NCI-H187 treated with DMSO at 0.1 percent for 48 hours (cell line): Measurements from ENCODE around the gene SDK1.

Source experiments
- DNase-seq: peaks from one replicate; lab custom pipeline; 2025; lab: John Stamatoyannopoulos, UW

The SDK1 gene

DNA sequence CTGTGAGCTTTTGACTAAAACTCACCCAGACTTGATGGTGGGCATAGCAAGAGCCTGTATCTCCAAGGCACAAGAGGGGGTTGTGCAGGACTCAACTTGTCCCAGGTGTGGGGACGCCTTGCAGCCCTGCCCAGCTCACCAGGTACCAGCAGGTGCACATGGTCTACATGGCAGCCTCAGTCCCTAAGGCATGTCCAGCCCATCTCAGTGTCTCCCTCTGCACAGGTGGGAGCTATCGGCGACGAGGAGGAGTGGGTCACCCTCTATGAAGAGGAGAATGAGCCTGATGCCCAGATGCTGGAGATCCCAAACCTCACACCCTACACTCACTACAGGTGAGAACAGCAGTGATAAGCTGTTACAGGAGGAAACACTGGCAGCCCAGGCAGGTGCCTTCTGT is 809.4 kb downstream of the SDK1 start:
- no peak for DNase-seq

DNA sequence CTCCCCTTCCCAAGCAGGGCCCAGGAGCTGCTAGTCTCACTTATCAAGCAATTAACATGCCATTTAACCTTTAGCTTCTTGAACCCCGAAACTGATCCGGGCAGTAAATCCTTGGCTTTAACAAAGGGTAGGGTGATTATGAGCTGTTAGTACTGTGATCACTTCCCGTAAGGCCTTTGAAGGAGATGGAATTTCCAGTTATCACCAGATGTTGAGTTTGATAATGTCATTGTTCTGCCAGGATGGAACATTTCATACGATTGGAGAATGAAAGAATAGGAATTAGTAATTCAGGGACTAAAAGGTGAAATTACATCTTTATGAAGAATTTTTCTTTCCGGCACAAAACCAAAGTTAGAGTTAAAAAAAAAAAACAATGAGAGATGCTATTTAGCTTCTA is 810.1 kb downstream of the SDK1 start:
- no peak for DNase-seq

DNA sequence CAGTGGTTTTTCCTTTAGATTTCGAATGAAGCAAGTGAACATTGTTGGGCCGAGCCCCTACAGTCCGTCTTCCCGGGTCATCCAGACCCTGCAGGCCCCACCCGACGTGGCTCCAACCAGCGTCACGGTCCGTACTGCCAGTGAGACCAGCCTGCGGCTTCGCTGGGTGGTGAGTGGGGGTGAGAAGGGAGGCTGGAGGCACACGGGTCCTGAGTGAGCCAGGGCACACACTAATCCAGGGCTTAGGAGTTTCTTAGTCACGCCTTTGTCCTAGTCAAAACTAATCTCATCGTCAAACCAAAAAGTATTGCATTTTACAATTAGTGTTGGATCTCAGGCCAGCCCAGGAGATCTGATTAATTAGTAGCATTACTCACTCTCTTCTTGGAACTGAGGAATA is 812.2 kb downstream of the SDK1 start:
- no peak for DNase-seq

DNA sequence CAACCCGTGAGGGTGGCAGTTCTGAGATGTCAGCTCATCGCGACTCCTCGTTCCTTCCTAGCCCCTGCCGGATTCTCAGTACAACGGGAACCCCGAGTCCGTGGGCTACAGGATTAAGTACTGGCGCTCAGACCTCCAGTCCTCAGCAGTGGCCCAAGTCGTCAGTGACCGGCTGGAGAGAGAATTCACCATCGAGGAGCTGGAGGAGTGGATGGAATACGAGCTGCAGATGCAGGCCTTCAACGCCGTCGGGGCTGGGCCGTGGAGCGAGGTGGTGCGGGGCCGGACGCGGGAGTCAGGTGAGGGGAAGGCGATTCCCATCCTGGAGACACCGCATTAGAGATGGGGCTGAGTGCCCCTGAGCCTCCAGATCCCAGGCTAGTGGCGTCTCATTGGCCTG is 812.9 kb downstream of the SDK1 start:
- no peak for DNase-seq

DNA sequence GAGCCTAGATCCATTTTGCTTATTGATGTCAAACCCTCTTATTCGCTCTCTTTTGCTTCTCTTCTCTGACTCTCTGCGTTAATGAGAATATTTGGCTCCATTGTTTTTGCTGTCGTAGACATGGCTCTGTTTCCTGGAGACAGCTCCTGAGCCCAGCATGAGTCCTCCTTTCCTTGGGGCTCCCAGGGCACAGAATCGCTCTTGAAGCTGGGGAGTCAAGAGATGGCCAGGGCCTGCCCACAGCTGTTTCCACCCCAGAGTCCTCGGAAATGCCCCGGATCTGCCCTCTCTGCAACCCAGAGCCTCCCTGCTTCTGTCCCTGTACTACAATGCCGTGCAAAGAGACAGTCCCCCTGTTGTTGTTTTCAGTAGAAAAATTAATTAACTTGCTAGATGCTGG is 814.4 kb downstream of the SDK1 start:
- no peak for DNase-seq

DNA sequence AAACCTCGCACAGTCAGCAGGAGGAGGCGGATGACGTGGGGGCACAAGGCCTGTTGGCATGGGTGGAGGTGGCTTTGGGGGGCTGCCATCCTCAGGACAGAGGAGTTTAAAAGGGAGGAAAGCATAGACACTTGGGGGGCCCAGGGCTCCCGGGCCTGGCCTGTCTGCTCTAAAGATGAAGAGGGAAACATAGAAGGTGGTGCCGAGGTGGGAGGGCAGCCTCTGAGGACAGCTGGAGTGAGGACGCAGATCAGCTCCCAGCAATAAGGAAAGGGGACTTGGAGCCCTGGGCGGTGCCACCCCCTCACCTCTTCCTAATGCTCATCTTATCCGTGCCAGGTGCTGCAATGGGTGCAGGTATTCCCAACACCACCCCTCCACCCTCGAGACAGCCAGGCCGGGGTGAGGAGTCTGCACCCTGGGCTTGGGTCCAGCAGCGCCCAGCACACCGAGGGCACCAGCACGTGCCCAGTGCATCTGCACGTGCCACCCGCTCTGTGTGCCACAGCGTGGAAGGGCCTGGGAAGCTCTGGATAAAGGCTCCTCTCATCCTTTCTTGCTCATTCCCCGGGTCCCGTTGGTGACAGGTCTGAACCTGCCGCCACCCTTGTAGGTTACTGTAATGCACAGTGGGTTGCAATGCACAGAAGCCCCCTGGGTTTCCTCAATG is 815.0 kb downstream of the SDK1 start:
- no peak for DNase-seq

DNA sequence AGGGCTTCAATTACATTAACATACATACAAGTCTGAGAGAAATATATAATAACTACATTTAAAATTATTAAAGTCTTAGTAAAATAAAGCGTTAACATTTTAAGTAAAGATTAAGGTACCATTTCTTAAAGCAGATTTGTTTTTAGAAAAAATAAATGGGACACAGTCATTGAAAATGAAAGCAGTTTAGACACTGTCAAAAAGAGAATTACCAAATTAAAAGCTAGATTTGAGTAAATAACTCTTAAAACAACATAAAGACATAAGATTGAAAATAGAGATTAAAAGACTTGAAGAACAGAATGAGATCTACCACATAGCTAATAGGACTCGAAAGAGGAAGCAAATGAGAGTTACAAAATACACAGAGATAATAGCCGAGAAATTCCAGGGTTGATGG is 818.8 kb downstream of the SDK1 start:
- no peak for DNase-seq

DNA sequence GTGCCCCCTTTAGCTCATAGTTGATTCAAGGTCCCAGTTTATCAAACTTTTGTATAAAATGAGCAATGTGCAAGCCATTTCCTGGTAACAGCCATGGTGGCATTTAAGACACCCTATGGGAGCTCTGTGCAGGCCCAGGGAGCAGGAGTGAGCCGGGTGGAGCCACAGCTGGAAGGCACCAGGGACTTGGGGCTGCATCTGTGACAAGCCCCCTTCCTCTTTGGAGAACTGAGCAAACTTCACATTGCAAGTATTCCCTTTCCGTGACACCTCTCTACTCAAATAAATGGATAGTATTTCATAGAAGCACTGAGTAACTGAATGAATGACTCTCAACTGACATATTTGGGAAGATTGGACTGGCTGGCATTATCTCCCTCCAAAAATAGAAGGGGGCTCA is 822.3 kb downstream of the SDK1 start:
- DNase-seq, result no peak

DNA sequence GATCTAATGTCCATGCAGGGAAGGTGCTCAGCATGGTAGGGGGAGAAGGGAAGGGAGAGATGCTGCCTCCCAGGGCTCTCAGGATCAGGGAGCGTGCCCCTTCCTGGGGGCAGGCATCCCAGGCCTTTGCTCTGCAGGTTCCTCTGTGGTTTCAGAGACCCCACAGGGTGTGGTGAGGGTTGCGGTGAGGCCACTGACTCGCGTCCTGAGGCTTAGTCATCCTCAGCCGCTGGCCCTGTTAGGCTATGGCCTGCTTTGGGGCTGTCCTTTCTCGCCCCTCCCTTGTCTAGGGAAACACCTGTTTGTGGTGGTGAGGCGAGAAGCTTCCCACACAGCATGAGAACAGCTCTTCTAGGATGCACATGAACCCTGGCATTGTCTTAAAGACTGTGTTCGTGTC is 822.8 kb downstream of the SDK1 start:
- no peak for DNase-seq

DNA sequence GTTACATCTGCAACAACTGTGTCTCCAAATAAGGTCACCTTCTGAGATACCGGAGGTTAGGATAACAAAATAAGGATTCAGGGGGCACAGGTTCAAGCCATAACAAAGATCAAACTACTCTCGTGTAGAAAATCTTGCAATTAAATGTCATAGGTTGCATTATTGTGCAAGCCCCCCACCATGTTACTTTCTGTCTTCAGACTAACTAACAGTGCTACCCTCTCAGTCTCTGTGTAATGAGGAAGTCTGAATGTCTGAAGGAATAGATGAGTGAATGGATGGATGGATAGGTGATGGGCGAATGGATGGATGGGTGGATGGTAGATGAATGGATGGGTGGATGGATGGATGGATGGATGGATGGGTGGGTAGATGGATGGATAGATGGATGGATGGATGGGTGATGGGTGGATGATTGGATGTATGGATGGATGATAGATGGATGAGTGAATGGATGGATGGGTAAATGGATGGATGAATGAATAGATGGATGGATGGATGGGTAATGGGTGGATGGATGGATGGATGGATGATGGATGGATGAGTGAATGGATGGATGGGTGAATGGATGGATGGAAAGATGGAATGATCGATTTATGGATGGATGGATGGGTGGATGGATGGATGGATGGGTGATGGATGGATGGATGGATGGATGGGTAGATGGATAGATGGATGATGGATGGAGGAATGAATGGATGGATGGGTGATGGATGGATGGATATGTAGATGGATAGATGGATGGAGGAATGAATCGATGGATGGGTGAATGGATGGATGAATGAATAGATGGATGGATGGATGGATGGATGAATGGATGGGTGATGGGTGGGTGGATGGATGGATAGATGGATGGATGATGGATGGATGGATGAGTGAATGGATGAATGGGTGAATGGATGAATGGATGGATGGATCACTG is 823.8 kb downstream of the SDK1 start:
- DNase-seq, result no peak

DNA sequence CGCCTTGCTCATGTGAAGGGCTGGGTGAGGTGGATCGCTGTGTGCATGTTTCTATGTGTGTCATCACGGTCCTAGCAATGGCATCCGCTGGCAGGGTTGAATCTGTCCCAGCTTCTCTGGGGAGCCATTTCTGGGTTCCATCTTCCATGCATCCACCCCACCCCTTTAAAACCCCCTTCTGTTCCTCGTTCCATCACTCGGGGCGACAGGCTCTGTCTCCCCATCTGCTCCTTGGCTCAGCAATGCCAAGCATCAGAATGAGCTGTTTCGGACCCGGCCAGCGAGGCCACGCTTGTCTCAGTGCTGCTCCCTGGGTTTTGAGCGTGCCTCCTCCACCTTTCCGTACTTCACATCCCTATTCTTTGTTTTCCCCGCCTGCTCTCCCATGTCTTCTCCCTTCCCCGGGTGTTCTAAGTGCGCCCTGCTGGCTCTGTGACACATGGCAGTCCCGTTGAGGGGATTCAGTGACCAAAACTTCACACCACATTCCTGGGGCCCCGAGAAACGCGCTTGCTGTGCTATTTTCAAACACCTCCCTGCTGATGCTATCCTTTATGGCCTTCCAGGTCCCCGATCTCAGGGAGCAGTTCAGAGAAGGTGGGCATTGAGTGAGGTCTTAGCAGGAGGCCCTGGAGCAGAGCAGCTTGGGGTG is 827.0 kb downstream of the SDK1 start:
- no peak for DNase-seq

DNA sequence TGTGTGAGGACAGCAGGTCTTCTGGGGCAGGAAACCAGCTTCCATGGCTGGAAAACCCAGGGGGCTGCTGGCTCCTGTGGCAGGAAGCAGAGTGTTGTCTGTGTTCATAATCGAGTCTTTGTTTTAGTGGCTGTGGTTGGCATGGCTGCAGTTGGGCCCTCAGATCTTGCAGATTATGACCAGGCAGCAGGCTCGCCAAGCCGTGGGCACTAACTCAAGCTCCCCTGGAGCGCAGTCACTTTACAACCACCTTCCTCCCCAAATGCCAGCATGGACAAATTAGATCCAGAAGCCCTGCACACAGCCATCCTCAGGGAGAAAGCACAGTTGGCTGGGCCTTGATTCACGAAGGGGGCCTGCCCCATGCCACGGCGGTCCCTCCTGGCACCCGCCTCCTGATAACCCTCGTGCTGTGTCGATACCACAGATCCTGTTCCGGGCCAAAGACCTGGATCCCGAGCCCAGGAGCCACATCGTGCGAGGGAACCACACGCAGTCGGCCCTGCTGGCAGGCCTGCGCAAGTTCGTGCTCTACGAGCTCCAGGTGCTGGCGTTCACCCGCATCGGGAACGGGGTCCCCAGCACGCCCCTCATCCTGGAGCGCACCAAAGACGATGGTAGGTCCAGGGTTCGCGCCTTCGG is 828.5 kb downstream of the SDK1 start:
- DNase-seq, result no peak

DNA sequence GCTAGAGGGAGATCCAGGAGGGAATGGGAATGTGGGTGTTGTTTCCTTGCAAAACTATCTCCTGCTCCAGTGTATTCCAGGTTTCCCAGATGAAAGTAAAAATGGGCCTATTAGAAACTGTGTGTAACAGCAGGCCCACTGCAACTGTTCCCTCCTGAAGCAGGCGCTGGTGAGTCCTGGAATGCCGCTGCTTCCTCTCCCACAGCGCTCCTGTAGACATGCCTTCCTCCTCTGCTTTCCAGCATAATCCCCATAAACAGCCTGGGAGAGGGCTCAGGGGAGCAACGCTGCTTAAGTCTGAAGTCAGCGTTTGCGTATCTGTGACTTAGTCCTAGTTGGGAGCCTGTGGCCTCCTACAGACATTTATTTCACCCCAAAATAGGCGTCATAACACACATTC is 830.0 kb downstream of the SDK1 start:
- no peak for DNase-seq

DNA sequence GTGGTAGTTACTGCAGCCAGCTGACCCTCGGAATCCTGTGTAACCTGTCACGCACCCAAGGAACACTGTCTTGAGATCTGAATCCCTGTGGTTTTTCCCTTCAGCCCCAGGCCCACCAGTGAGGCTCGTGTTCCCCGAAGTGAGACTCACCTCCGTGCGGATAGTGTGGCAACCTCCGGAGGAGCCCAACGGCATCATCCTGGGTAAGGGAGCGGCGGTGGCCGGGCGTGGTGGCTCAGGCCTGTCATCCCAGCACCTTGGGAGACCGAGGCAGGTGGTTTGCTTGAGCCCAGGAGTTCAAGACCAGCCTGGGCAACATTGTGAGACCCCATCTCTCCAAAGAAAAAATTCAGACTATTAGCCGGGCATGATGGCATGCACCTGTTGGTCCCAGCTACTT is 831.2 kb downstream of the SDK1 start:
- DNase-seq, result no peak

DNA sequence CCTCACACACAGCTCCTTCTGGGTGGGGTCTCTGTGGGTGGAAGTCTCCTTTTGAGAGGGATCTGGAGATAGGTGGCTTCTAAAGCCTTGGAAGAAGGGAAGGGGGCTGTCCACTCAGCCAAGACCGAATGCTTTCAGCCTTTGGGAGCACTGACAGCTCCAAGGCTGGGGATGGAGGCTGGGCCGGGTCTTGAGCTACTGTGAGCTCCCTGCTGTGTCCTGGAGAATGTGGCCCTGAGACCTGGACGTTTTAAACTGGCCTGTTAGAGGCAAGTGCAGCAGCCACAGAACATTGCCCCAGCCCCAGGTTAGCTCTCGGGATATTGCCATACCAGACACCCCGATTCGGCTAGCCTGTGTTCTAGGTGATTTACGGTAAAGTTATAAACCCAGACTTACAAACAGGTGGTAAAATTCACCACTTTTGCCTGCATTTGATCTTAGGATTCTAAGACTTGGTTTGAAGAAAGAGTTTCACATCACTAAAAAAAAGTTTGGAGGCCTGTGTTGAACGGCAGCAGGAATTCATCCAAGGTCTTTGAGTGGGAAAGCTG is 832.5 kb downstream of the SDK1 start:
- DNase-seq, result no peak

DNA sequence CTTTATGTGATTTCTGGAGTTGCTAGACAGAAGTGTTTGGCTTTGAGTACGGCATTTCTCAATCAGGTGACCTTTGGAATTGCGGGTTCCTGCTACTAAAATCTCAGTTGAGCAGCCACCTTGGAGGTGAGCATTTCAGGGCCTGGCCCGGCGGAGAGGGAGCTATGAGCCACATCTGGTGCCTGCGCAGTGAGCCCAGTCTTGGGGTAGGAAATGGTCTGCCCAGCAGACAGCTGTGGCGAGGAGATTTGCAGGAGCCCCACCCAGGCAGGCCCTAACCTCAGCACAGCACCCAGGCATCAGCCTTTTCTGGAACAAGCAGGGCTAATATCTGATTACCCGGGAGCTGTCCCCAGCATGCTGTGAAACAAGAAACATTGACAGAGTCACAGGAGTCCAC is 833.2 kb downstream of the SDK1 start:
- no peak for DNase-seq

DNA sequence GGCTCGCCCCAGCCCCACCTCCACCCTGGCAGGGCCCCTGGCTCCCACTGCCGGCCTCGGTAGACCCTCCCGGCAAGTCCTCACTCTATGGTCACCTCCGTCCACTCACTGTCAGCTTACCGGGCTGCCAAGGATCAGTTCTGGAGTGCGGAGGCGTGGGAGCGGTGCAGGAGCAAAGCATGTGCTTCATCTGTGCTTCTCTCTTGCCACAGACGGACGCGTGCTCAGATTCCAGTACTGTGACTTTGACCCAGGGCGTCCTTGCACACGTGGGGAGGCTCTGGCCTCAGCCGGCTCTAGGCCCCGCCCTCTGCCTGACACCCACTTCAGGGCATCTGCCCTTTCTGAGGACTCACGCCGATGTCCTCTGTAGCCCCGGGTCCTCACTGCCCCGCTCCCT is 833.6 kb downstream of the SDK1 start:
- no peak for DNase-seq

DNA sequence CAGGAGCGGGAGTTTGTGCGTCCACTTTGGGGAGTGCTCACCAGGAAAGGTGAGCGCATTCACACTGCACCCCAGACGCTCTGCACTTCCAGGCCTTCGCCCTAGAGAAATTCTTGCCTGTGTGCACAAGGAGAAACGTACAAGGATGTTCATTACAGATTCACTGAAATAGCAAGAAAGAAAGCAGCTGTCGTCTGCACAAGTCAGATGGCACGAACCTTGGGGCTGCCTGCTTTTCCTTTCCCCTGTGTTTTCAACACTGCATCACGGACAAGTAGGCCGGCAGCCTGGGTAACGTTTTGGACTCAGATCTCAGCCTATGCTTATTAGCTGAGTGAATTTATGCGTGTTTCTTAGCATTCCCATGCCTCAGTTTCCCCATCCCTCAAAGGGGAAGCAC is 834.2 kb downstream of the SDK1 start:
- DNase-seq, result no peak

DNA sequence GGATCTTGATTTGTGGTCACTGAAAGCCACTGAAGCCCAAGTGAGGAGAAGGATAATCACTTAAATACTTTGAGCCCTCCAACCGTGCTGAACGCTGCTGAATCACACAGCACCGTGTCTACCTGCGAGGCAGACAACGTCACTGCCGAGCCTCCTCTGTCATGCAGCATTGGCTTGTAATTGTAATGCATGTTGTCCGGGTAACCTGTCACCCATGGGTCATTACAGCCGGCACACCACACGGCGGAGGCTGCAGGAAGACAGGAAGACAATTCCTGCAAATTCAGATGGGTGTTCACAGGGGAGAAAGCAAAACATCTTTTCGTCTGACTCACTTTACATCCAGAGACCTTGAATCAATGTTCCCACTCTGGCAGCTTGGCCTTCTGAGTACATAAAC is 835.0 kb downstream of the SDK1 start:
- no peak for DNase-seq

DNA sequence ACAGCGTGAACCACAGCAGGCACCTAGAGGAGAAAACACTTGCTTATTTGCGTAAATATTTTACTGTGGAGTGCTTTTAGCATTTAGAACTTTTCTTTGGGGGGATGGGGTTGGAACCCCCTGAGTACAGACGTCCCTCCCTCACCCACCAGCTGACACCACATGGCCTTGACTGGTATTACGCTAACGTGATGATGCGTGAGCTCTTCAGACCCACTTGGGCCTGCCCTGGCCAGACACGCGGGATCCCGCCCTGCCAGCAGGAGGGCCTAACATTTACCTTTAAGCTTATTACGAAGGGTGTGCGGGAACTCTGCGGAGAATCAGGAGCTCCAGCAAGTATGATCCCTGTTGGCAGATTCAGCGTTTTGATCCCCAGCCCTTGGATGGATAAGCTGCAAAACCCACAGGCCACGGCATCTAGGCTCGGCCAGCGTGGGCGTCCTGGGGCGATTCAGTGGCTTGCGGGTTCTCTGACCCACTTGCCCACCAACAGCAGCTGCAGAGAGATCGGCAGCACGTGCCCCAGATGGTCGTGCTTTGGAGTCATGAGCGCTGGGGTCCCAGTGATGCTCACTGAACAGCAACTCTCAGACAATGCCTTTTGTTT is 835.6 kb downstream of the SDK1 start:
- DNase-seq, result no peak

DNA sequence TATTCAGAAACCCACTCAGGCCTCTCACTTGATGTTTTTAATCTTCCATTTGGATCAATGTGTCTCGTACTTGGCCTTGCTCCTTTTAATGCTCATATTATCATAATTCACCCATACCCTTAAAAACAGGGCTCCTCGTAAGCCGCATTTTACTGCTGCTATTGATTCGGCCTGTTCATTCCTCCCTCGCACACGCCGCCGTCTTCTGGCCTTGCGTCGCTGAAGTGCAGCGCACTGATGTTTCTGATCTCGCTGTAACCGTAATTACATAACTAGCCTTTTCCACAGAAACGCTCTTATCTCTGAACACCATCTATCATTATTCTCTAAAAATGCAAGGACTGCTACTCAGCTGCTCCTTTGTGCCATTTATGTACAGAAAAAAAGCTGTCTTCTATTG is 836.5 kb downstream of the SDK1 start:
- no peak for DNase-seq

DNA sequence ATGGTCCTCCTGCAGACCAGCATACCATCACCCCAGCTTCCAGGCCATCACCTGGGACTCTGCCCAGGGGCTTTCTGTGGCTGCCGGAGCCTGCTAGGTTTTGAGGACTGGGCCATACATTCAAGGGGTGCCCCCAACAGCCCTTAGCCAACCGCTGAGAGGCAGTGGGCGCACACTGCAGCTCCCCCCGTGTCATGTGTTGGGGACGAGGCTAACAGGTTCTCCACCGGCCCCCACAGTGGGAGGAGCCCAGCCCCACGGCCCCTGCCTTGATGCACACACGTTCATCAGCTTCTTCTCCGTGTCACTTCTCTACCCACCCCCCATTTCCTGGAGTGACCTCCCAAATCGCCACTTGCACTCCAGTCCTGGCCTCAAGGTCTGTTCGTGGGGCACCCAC is 837.8 kb downstream of the SDK1 start:
- no peak for DNase-seq
